OCI-M2 (cell line): Measurements from ENCODE around the gene MKX.

Experiments
- DNase-seq: peaks from one replicate; lab custom pipeline; 2025; ENCODE audit not compliant: unreplicated experiment; lab: John Stamatoyannopoulos, UW

The MKX gene

DNA sequence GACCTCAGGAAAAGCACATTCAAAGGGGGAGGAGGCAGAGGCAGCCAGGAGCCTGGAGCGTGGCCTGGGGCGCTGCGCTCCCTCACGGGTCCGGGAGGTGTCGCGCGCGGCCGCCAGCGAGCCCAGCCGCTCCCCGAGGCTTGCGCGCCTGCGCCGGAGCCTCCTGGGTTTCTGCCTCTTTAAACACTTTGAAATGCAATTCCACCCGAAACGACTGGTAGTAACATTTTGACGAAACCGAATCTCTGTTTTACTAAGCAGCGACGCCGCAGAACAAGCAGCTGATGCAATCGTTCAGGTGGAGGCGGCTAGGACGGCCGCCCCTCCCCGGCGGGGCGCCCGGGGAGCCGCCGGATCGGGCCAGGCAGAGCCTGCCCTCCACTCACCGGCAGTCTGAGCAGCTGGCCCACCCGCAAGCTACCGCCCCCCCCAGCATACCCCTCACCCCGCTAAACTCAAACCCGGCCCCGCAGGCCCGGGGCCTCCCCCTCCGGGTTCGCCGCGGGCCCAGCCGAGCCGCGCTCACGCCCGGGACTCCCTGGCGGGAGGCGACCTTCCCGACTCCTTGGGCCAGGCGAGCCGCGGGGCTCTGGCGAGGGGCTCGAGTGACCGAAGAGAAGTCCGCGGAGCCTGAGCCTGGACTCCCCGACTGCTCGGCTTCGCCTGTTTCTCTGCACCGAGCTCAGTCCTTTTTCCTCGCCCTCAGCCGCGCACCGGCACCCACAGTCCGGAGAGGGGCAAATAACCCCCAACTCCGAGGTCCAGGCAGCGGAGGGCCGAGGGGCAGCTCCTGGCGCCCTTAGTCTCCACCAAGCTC is 3.2 kb downstream of the MKX start:
- no peak for DNase-seq

- DNase-seq, result no peak
Observed at GRCh38 chr10:27741173-27742091, 4.2 kb downstream of the MKX start.

DNA sequence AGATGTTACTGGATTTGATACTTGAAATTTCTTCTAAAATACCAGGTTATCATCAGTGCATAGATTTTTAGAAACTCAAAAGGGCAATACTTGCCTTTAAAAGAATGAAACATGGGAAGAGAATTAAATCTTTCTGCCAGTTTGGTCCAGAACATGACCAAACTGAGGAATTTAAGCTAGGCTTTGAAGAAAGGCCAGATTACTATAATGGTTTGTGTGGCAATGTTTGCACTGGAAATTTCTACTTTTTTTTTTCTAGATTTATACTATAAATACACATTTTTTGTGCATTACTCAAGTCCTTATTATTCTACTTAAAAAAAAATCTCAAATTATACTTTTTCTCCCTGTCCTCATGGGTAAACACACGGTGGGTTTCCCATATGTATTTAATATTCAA is 9.2 kb downstream of the MKX start:
- DNase-seq, result no peak

- DNase-seq, result no peak
Observed at GRCh38 chr10:27730041-27730440, 15.6 kb downstream of the MKX start.

DNA sequence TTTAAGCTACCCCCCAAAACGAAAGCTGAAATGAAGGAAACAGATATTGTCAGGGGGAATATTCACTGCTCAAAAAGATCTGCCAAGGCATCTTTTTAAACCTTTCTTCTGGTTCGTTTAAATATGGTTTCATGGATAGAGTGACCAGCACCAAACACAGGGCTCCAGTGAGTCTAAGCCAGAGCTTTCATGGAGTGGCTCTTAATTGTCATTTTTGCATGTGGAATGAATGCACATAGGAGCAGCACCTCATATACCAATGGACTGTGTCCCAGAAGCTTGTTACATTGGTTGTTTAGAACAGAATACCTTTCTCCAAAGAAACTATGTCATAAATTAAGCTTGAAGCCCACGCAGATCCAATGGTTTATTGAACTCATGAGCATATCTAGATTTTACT is 17.3 kb downstream of the MKX start:
- no peak for DNase-seq

DNA sequence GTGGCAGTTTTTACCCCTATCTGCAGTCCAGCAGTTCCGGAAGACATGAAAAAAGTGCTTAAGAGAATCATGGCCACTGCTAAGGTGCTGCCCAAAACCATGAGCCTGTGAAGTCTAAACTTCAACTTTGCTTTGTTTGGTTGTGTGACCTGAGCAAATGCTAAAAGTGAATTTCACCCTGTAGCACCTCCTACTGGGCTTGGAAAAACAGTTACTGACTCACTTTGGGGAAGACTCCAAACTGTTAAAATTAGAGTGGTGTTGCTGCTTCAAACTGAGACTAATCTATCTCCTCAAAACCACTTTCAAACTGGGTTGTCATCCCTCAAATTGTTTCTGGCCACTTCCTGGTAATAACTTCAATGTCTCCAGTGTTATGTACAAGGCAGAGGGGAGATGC is 21.3 kb downstream of the MKX start:
- no peak for DNase-seq

- DNase-seq, result no peak
Observed at GRCh38 chr10:27723436-27723835, 22.2 kb downstream of the MKX start.

- no peak for DNase-seq
Observed at GRCh38 chr10:27720529-27720928, 25.1 kb downstream of the MKX start.

- no peak for DNase-seq
Observed at GRCh38 chr10:27719052-27719451, 26.6 kb downstream of the MKX start.

DNA sequence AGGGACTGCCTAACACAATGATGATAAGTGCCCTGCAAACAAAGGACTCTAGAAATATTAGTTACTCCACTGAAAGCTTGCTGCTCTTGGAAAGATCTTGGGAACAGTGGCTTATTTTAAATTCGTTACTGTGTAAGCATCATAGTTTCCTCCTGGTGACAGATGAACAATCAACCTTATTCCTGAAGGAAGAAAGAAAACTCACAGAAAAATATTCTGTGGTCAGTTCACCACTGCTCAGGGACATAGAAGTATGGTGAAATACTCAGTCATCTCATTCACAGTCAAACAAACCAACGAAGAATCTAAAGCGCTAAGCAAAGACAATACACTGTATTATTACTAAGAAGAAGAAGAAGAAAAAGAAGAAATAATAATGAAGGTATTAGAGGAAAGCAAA is 27.8 kb downstream of the MKX start:
- no peak for DNase-seq

DNA sequence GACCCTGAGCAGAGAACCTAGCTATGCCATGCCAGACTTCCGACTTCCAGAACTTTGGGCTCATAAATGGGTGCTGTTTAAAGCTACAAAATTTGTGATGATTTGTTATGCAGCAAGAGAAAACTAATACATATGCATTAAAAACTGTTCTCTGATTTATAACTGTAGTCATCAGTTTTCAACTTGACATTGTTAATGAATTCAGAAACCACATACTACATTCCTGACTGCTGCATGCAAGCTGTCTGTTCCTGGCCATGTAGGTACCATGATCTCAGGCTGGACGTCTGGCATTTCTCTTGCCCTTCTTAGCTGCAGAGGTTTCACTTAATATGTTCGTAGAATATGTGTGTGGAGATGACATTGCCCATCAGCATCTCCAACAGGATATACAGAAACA is 28.4 kb downstream of the MKX start:
- no peak for DNase-seq

GRCh38 chr10:27716521-27716920 is 29.1 kb downstream of the MKX start:
- DNase-seq, result no peak

- DNase-seq, result no peak
Observed at GRCh38 chr10:27715505-27715904, 30.1 kb downstream of the MKX start.

- no peak for DNase-seq
Observed at GRCh38 chr10:27714349-27714748, 31.3 kb downstream of the MKX start.

- no peak for DNase-seq
Observed at GRCh38 chr10:27713941-27714340, 31.7 kb downstream of the MKX start.

GRCh38 chr10:27710014-27710413 is 35.6 kb downstream of the MKX start:
- no peak for DNase-seq

DNA sequence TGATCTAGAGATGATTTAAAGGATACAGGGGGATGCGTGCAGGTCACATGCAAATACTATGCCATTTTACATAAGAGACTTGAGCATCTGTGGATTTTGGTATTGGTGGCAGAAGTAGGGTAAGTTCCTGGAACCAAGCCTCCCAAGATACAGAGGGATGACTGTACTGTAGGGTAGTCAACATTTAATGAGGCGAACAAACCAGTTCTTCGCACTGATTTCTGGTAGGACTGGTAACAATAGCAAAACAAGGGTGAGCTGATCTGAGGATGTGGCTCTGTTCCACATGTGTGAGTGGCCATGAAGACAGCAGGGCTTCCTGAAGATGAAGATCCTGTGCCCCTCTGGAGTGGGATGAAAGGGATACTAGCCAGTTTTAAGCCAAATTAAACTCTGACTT is 36.3 kb downstream of the MKX start:
- no peak for DNase-seq

DNA sequence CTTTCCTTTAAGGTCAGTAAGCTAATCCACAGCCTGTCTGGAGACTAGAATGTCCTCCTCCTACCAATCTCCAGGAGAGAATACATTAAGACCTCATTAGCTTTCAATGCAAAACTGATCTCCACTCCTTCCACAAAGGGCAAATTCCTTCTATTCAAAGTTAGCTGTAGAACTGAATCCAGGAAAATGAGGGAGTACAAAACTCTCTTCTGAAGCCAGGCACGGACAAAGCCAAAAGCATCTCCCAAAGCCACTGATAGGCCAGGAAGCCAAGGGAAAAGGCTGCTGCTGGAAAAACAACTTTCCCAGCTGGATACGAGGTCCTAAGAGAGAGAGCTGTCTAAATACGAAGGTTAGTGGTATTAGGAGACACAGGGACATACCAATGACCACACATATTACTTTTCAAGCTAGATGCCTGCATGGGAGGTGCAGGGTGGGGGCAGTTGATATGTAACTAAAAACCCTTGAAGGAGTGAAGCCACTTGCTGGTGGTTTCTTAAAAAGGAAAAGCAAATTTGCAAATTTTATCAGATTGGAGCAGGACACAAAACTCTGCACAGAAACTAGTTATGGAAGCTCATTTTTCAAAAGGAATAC is 43.6 kb downstream of the MKX start:
- DNase-seq, result no peak

- DNase-seq, result no peak
Observed at GRCh38 chr10:27699776-27700175, 45.8 kb downstream of the MKX start.

- DNase-seq, result no peak
Observed at GRCh38 chr10:27698961-27699360, 46.7 kb downstream of the MKX start.

- DNase-seq, result no peak
Observed at GRCh38 chr10:27696466-27696865, 49.2 kb downstream of the MKX start.

GRCh38 chr10:27695706-27696105 is 49.9 kb downstream of the MKX start:
- DNase-seq, result no peak
